HG02943 (cell line): Measurements from ENCODE around the gene LIMS1.

Experiments
- ATAC-seq: cut with Tn5 transposase; IDR thresholded peaks from one replicate; pipeline ENCODE4 v1.9.1; 2021; ENCODE audit warnings: mild to moderate bottlenecking, low read depth, moderate library complexity; ENCODE audit not compliant: unreplicated experiment

Gene LIMS1

DNA sequence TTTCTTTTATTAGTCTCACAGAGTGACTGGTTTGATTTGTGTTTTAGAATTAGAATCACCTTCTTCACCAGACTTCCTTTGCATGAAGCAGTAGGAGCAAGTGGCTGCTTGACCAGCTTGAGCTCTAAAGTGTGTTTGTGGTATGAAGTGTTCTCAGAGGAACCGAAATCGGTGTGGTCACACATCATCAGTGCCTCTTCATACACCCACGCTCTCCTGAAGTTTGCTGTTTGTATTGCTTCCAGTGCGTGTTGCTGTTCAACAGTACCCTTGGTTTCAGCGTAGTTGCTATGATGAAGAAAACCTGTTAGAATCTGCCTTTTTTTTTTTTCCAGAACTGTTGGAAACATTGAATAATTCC is 77.9 kb downstream of the LIMS1 start:
- ATAC-seq: peak; percentile 85

DNA sequence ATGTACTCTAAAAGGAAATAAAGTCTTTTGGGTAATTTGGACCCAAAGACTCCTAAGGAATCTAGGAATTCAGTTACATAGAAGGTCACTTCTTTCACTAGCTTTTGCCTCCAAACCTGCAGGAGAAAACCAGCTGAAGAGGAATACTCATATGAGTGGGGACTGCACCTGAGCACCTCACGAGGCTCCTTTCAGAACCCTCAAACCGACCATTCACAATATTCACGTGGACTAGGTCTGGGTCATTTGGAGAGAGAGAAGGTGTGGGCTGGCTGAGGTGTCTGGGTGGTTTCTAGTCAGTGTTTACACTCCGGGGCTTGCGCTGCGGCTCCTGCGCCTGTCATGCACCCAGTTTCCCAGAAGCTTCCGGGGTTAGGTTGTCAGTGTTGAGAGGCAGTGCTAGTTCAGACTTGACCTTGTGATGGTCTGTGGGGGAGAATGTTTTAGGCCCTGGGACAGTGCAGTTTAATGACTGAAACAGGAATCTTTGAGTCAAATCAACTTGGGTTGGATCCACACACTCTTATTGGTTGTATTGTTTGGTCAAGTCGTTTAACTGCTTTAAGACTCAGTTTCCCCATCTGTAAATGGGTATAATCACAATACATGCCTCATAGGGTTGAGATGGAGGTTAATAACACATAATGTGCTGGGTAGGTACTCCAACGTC is 78.4 kb downstream of the LIMS1 start:
- peak; percentile 73 for ATAC-seq

- ATAC-seq: no peak
Measured at GRCh38 chr2:108613261-108614042, 79.2 kb downstream of the LIMS1 start.

DNA sequence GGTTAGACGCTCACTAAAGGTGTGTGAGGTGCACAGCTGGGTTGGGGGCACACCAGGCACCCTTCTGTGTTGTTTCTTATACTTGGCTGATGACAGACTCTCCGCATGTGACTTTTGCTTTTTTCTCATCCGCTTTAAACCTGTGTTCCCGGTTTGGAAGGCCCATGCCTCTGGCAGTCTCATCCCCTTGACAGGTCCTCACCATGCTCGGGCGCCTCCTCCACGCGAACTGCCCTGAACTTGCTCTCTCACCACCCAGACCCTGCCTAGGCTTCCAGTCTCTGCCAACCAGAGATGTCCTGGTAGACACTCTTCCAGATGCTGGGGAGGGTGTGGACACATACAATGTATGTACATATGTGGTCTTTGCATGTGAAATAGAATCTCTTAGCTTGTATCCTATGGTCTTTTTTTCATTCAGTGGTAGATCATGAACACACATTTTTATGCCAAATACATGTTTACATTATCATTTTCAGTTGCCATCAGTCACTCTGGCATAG is 79.8 kb downstream of the LIMS1 start:
- ATAC-seq: no peak

- ATAC-seq: no peak
Measured at GRCh38 chr2:108614659-108615058, 80.4 kb downstream of the LIMS1 start.

- ATAC-seq: no peak
Measured at GRCh38 chr2:108615480-108616090, 81.3 kb downstream of the LIMS1 start.

GRCh38 chr2:108616318-108616717 is 82.0 kb downstream of the LIMS1 start:
- ATAC-seq: no peak

GRCh38 chr2:108616751-108617161 is 82.5 kb downstream of the LIMS1 start:
- ATAC-seq: no peak

DNA sequence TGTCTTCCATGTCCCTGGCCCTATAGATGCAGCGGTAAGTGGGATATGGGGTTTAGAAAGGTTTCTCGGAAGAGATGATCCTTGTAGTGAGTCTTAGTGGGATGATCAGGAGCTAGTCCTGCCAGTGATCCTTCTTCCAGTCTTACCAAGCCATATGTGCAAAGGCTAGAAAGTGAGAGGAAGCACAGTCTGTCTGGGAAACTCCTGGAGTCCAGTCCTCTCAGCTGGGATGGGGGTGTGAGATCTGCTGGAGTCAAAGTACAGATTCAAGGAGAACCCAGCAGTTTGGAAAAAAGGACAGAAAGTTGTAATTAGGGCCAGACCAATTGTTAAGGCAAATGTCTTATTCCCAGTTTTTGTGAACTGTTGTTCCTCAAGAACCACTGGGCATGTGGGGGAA is 83.3 kb downstream of the LIMS1 start:
- no peak for ATAC-seq

DNA sequence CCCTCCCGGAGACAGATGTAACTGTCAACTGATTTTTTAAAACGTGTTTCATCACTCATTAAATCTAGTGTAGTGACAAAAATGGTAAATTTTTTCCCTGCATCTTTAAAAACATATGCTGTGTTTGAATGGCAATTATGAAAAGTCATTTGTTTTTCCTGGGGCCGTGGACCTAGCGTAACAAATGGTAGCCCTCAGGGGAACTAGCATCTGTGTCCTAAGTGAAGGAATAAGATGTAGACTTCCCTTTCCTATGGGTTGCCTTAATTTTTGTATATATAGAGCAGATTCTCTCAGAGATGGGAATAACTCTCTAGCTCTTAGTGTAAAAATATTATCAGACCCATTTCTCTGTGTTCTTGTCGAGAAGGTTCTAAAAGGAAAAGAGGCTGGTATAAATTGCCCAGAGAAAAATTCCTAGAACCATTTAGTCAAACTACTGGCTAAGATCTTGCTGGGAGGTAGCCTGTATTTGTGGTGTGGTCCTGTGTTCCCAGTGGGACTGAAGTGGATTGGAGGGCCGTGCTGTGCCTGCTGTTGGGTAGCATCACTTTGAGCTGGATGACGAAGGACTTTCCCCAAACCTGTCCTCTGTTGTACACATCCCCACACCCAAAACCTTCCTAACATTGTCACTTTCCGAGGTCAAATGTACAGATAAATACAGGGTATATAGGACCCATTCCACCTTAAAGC is 85.8 kb downstream of the LIMS1 start:
- no peak for ATAC-seq

GRCh38 chr2:108620656-108621055 is 86.4 kb downstream of the LIMS1 start:
- ATAC-seq: peak; percentile 18

DNA sequence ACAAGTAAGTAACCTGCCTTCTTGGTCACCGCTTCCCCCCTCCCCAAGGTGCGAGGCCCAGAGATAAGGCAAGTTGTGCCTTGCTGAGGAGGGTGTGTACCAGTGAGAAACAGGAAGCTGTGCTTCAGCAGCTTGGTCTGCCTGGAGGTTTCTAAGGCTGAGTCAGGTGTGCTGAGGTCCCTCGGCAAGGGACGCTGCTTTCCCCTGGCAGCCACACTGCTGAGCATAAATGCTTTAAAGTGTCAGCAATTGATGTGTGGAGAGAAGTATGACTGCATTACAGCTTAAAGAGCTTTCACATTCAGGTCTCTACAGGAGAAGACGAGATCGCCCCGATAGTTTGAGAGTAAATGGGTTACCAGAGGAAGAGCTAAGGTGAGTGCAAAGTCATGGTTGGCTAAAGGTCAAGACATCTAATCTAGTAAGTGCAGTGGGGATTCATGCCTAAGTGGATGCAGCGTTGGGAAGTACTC is 86.9 kb downstream of the LIMS1 start:
- ATAC-seq: peak; percentile 98

DNA sequence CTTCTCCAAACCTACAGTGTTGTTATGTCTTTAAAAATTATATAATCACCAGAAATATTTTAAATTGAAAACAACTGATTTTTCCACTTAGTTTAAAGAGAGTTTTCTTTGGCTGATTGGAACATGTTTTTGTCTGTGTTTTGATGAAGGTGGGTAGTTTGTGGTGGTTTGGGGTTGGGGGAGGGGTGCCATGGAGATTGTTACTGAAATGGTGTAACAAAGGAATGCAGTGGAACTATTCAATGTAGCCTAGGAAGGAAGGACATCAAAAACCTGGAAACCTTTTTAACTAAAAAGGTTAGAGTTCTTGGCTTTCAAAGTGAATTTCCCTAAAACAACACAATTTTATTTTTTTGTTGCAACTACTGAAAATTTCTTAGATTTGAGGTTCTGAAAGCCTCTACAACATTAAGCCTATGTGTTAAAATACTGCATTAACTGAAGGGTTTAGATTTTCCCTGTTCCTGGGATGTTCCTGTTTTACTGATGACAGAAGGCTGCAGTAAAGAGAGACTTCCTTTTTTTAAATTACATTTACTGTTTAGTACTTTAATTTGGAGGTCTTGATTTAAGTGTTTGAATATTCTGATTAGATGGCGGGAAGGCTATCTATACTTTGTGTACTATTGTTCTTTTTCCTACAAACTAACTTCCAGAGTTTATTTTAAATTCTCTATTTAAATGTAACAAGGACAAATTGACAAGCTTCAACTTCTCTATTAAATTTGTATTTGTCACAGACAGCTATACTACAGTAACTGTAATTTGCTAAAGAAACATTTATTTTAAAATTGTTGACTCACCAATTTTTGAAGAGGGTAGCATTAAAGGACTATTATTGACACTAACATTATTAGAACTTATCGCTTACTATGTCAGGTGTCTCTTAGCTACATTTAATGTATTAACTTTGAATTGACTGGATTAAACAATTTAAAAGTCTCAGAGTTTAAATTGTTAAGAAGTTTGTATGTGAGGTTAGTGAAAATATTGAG is 87.7 kb downstream of the LIMS1 start:
- no peak for ATAC-seq

DNA sequence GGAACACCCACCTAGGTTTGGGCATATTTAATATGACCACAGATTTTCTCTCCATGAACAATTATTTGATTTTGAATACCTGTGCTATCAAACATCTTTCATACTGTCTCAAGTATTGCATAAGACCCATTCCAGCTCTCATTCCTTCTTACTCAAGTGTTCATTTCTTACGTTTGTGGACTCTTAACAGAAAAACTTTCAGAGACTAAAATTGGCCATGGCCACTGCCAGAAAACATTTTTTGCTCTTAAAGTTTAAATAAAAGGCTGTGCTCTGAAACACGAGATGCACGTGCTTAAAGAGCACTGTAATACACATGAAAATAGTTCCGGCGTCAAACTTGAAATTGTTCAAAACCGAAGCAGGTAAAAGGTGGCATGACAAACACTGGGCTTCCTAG is 89.3 kb downstream of the LIMS1 start:
- ATAC-seq: no peak

- no peak for ATAC-seq
Measured at GRCh38 chr2:108625186-108625827, 91.0 kb downstream of the LIMS1 start.

DNA sequence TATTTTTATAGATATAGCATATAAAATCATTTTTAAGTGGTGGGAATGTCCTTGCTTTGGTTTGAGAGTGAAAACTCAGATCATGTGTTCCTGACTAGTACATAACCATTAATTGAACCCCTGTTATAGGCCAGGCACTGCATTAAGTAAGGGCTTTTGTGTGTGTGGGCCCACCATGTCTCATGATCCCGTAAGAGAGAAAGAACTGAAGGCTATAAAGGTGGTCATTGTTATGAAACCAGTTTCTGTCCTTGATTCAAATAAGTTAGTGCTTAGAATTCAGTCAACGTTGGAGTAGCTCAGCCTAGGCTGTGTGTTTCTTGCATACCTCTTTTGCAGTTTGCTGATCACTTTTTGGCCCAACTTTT is 91.5 kb downstream of the LIMS1 start:
- no peak for ATAC-seq

- ATAC-seq: no peak
Measured at GRCh38 chr2:108626995-108627394, 92.7 kb downstream of the LIMS1 start.

GRCh38 chr2:108627911-108628567 is 93.8 kb downstream of the LIMS1 start:
- ATAC-seq: no peak

GRCh38 chr2:108628936-108629335 is 94.7 kb downstream of the LIMS1 start:
- ATAC-seq: no peak
